Head of caudate nucleus (tissue), 42 donors: ENCODE measurements around the gene PWP2.
"Not testable (repeated sequence)": the region's sequence is repeated elsewhere in the genome, so short reads cannot be mapped to it uniquely, and the experiment has no call there.

Experiments
- DNase-seq, 42 donors: peaks; one replicate each; pipeline versions ENCODE4 v3.0.0 to v3.0.0-alpha.2; 2020 to 2021; ENCODE audit warnings: mixed read lengths in 7 of 42
- intact Hi-C: fragments of 100-400 bp; cut with DNase I; formaldehyde crosslinking; loops from one replicate; pipeline ENCODE4 v1.15.0; 2022

Gene PWP2

GRCh38 chr21:44079446-44079845 lies 27.8 kb upstream of the PWP2 start:
- intact Hi-C loops: no loop called here
- peak in 3 of 42 donors; percentile 2 to 16 (median 3) for DNase-seq

DNA sequence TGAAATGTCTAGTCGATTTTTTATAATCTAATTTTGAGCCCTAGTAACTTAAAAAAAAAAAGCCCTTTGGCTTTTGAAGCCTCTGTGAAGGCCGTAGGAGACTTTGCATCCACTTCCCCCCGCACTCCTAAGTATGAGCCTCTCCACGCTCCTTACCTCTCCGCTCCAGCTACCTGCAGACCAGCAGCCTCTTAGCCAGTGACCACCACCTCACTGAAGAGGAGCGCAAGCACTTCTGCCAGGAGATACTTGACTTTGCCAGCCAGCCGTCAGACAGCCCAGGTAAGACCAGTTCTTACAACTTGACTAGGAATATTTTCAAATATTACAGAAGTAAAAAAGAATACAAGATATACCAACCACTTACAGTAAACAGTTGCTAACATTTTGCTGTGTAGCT lies 27.4 kb upstream of the PWP2 start:
- DNase-seq: peak in 4 of 42 donors; percentile 11 to 32 (median 15)
- intact Hi-C loops: no loop called here

GRCh38 chr21:44082648-44083440 lies 24.4 kb upstream of the PWP2 start:
- DNase-seq: peak in 13 of 42 donors; percentile 1 to 35 (median 12)
- intact Hi-C loops: no loop called here

DNA sequence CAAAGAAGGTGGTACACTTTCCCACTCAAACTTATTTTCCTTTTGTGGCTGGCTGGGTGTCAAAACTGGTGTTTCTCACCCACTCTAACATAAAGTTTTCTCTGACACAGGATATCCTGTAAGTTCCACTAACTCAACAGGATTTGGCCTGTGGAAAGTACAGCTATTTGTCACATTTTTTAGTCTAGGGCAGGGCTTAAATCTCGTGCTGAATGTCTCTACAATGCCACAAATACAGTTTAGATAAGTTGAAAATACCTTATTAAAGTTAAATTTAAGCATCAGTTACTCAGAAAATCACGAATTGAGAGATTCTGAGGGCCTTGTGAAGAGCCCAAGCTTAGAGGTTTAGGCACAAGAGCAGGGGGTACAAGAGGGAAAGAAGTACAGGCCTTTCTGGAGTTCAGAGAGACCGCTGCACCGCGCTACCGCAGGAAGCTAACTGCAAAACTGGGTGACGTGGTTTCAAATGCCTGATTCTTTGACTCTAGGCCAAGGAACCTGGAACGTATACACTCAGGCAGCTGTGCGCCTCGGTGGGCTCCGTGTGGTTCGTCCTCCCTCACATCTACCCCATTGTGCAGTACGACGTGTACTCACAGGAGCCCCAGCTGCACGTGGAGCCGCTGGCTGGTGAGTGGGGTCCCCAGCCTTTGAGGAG lies 23.4 kb upstream of the PWP2 start:
- intact Hi-C loops: no loop called here
- DNase-seq: peak in 15 of 42 donors; percentile 10 to 59 (median 27)

DNA sequence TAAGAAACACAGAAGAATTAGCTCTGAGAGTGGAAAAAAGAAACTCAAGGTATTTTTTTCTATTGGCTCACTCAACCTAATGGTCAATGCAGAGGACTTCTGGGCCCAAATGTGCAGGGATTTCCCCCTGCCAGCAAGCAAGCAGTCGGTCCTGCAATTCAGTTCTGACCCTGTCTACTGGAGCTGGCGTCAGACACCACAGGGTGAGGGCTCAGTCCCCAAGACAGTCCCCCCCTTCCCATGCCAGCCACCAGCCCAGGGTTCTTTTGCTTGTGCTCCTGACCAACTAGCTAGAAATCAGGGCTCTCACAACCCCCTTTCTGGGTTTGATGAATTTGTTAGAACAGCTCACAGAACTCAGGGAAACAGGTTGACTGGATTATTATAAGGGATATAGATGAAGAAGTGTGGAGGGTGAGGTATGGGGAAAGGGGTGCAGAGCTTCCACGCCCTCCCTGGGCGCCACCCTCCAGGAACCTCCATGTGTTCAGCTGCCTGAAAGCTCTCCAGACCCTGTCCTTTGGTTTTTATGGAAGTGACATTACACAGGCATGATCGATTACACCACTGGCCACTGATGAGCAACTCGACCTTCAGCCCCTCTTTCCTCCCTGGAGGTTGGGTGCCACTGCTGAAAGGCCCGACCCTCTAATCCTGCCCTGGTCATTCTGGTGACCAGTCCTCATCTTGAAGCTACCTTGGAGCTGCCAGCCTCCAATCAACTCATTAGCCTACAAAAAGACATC lies 22.5 kb upstream of the PWP2 start:
- peak in 17 of 42 donors; percentile 8 to 58 (median 26) for DNase-seq
- intact Hi-C loops: no loop called here

- intact Hi-C loops: no loop called here
- peak; percentile 52 to 91 (median 76) for DNase-seq
Measured at GRCh38 chr21:44085491-44086321, 21.5 kb upstream of the PWP2 start.

- intact Hi-C loops: no loop called here
- DNase-seq: peak in 15 of 42 donors; percentile 5 to 35 (median 18)
Measured at GRCh38 chr21:44086636-44087425, 20.4 kb upstream of the PWP2 start.

- intact Hi-C loops: no loop called here
Measured at GRCh38 chr21:44087426-44088400, 19.5 kb upstream of the PWP2 start.

GRCh38 chr21:44088401-44088780 lies 18.8 kb upstream of the PWP2 start:
- DNase-seq: peak in 12 of 42 donors; percentile 1 to 18 (median 6)
- intact Hi-C loops: no loop called here

More at GRCh38 chr21:44087426-44088400, 19.5 kb upstream of the PWP2 start:
- peak in 20 of 42 donors; percentile 7 to 65 (median 43) for DNase-seq

DNA sequence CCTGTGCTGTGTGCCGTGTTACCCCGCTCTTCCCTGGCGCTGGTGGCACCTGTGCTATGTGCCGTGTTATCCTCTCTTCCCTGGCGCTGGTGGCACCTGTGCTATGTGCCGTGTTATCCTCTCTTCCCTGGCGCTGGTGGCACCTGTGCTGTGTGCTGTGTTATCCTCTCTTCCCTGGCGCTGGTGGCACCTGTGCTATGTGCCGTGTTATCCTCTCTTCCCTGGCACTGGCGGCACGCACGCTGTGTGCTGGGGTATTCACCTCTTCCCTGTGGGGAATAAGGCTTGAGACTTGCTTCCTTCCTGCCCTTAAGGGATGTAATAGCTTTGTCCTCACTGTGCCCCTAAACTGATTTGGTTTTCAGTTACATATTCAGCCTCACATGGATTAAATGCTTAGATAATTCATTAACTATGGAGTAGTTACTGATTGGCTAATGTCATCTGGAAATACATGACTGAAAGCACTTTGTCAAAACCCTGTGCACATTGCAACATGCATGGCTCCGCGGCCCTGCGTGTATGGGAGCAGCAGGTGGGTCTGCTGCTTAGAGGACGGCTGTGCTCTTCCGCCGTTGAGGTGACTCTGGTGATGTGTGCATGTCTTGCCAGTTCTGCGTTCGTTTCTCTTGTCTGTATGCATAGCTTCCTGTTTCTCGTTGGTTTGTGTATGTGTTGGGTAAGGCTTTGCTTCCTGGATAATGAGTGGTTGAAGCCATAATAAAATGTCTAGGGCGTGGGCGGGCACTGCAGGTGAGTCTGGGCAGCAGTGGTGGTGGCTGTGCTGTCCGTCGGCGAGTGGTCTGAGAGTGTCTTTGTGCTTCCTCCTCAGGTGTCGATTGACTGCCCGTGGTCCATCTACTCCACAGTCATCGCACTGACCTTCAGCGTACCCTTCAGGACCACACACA lies 17.9 kb upstream of the PWP2 start:
- intact Hi-C loops: no loop called here
- DNase-seq: peak in 20 of 42 donors; percentile 0 to 24 (median 8)

DNA sequence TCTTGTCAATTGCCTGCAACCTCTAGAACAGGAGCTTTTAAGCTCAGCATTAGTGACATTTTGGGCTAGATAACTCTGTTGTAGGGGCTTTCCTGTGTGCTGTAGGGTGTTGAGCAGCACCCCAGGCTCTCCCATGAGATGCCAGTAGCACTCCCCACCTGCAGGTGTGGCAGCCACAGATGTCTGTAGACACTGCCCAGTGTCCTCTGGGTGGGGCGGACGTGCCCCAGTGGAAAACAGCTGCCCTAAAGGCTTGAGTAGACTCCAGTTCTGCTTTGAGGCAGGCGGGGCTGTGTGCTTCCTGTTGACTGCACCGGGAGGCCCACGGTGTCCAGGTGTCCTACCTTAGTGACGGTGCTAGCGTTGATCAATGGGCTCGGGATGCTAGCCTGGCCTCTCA lies 16.9 kb upstream of the PWP2 start:
- intact Hi-C loops: no loop called here
- DNase-seq: peak in 18 of 42 donors; percentile 1 to 38 (median 8)

DNA sequence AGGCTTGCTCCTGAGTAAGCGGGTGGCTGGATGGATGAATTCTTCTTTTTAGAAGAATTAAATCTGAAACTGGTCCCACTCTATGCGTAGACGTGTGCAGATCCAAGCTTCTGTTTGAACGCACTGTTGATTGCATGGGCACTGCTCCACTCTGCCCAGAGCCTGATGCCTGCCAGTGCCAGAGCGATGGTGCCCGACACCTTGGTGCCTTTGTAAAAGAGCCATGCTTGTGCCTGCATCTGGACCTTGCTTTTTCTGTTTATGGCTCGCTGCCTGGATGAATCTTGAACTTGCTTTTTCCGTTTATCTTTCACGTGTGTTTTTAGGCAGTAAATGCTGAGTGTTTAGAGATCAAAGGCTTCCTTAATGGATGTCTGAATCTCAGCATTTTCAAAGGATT lies 15.0 kb upstream of the PWP2 start:
- peak in 21 of 42 donors; percentile 5 to 62 (median 37) for DNase-seq
- intact Hi-C loops: no loop called here

GRCh38 chr21:44093761-44094160 lies 13.4 kb upstream of the PWP2 start:
- intact Hi-C loops: no loop called here
- peak in 18 of 42 donors; percentile 1 to 44 (median 8) for DNase-seq

DNA sequence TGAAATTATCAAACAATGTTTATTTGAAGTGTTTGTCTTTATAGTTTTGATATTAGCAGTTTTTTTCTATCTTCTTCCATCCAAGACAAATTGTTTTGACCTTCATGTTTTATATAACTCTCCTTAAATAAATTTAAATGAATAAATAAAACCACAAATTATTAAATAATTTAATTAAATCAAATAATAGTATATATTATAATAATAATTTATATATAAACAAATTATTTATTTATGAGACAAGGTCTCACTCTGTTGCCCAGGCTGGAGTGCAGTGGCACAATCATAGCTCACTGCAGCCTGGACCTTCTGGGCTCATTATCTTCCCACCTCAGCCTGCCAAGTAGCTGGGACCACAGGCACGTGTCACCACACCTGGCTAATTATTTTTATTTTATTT lies 12.4 kb upstream of the PWP2 start:
- intact Hi-C loops: no loop called here

DNA sequence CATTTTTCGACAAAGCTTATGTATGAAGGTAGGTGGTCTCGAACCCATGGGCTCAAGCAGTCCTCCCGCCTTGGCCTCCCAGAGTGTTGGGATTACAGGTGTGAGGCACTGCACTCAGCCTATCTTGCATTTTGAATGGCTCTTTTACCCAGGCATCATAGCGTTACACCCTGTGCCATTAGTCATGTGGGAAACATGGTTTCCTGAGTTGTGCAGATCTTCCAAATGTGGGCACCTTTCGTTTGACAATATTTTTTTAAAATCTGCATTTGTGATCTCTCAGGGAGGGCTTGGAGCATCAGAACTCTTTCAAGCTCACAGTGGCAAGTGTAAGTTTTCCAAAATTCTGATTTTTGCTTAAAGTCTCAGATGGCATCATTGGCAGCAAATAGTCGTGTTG lies 8.7 kb upstream of the PWP2 start:
- DNase-seq, intact Hi-C loops: not testable (repeated sequence)

More for the DNA sequence above, 12.4 kb upstream of the PWP2 start:
- peak in 14 of 42 donors; percentile 0 to 33 (median 4) for DNase-seq

GRCh38 chr21:44098964-44099363 lies 8.2 kb upstream of the PWP2 start:
- intact Hi-C loops, DNase-seq: not testable (repeated sequence)
